GM10248 (cell line): ENCODE measurements around the gene CCRL2.

Experiments
- CTCF ChIA-PET: fragments of 300-600 bp; sonication (Branson Sonifier 250); formaldehyde crosslinking; extraction: SDS; loops from one replicate; lab custom pipeline; 2021; ENCODE audit warnings: antibody characterized with exemption; lab: Yijun Ruan, JAX
- POLR2A ChIA-PET: fragments of 350-650 bp; sonication (Branson Sonifier 250); formaldehyde crosslinking; extraction: SDS; loops from one replicate; lab custom pipeline; 2020; ENCODE audit warnings: antibody characterized with exemption; lab: Yijun Ruan, JAX
- DNase-seq: peaks from one replicate; pipeline ENCODE4 v3.0.0; 2012; ENCODE audit errors: extremely low spot score
- TF ChIP-seq, protein P1 (sequence below): IDR thresholded peaks from 2 replicates; pipeline ENCODE4 v1.5.1; 2012; ENCODE audit warnings: mild to moderate bottlenecking, low read depth; ENCODE audit errors: extremely low read depth, missing control alignments, control extremely low read depth

Gene CCRL2

GRCh38 chr3:46409739-46410489 is 2.9 kb downstream of the CCRL2 start:
- TF ChIP-seq, protein P1, sequence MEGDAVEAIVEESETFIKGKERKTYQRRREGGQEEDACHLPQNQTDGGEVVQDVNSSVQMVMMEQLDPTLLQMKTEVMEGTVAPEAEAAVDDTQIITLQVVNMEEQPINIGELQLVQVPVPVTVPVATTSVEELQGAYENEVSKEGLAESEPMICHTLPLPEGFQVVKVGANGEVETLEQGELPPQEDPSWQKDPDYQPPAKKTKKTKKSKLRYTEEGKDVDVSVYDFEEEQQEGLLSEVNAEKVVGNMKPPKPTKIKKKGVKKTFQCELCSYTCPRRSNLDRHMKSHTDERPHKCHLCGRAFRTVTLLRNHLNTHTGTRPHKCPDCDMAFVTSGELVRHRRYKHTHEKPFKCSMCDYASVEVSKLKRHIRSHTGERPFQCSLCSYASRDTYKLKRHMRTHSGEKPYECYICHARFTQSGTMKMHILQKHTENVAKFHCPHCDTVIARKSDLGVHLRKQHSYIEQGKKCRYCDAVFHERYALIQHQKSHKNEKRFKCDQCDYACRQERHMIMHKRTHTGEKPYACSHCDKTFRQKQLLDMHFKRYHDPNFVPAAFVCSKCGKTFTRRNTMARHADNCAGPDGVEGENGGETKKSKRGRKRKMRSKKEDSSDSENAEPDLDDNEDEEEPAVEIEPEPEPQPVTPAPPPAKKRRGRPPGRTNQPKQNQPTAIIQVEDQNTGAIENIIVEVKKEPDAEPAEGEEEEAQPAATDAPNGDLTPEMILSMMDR: no peak
- ChIA-PET POLR2A (no interaction called here), CTCF (interaction anchor here (1.6 kb wide), 1 partner anchor 10 kb away, joined by 4 read pairs; no protein-coding TSS in a partner anchor)
- no peak for DNase-seq

GRCh38 chr3:46410669-46411068 is 3.6 kb downstream of the CCRL2 start:
- TF ChIP-seq, protein P1: no peak
- ChIA-PET CTCF (interaction anchor here (1.6 to 1.7 kb wide), 2 partner anchors 11 to 78 kb away, joined by 4 to 5 read pairs; no protein-coding TSS in a partner anchor), POLR2A (no interaction called here)
- DNase-seq: no peak

DNA sequence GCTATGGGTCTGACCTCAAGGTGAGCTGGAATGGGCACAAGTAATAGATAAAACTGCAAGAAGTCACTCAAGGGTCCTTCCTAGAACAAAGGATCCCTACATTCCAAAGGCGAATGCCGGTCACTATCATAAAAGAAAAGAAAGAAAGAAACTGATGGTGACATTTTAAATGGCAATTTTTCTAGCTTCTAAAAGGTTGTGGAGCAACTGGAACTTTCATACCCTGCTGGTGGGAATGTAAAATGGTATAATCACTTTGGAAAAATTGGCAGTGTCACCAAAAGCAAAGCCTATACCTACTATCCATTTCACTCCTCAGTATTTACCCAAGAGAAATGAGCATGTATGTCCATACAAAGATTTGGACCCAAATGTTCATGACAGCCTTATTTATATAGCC is 4.2 kb downstream of the CCRL2 start:
- ChIA-PET POLR2A (no interaction called here), CTCF (interaction anchor here (1.6 to 1.7 kb wide), 2 partner anchors 11 to 77 kb away, joined by 4 to 5 read pairs; no protein-coding TSS in a partner anchor)
- DNase-seq: no peak
- TF ChIP-seq, protein P1: no peak

DNA sequence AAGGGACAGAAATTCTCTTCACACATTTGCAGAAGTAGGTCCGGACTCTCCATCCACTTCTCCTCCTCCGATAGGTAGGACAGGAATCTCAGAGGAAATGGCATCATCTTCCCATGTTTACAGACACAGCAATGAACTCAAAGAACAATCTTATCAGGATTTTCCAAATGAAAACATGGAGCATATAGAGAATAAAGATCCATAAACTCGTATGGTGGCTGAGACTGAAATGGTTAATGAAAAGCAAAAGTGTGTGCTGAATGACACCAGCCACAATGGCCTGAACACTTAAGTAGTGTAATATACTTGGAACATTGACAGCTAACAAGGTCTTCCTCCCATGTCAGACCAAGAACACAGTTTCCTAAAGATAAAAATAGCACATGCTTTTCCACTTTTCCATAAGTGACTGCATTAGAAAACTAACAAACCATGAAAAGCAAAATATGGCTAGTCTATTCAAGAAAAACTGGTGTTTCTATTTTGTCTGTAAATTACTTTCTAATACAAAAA is 5.8 kb downstream of the CCRL2 start:
- POLR2A ChIA-PET: no interaction called here
- CTCF ChIA-PET: no interaction called here
- no peak for DNase-seq
- TF ChIP-seq, protein P1: no peak

GRCh38 chr3:46413951-46414350 is 6.9 kb downstream of the CCRL2 start:
- TF ChIP-seq, protein P1: no peak
- DNase-seq: no peak
- CTCF ChIA-PET: no interaction called here
- POLR2A ChIA-PET: no interaction called here

- CTCF ChIA-PET: interaction anchor here (2.2 kb wide), 1 partner anchor 9 kb away, joined by 5 read pairs; no protein-coding TSS in a partner anchor
- DNase-seq: no peak
- TF ChIP-seq, protein P1: no peak
- POLR2A ChIA-PET: no interaction called here
These were observed 7.7 kb downstream of the CCRL2 start for GRCh38 chr3:46414739-46415138.
